GM19240 (cell line): ENCODE measurements around the gene ZNF654.
"Not testable (repeated sequence)": the region's sequence is repeated elsewhere in the genome, so short reads cannot be mapped to it uniquely, and the experiment has no call there.

ENCODE experiments used
- DNase-seq: peaks from one replicate; pipeline ENCODE4 v3.0.0; 2011; ENCODE audit warnings: low spot score; ENCODE audit not compliant: insufficient read length

The ZNF654 gene

GRCh38 chr3:88137836-88138235 is 78.8 kb downstream of the ZNF654 start:
- no peak for DNase-seq

GRCh38 chr3:88141458-88142083 is 82.5 kb downstream of the ZNF654 start:
- DNase-seq: no peak

- no peak for DNase-seq
Measured at GRCh38 chr3:88142094-88142624, 83.1 kb downstream of the ZNF654 start.

GRCh38 chr3:88147261-88147660 is 88.2 kb downstream of the ZNF654 start:
- DNase-seq: no peak

GRCh38 chr3:88148651-88149050 is 89.6 kb downstream of the ZNF654 start:
- DNase-seq: no peak

GRCh38 chr3:88149101-88149508 is 90.0 kb downstream of the ZNF654 start:
- no peak for DNase-seq

GRCh38 chr3:88149509-88150362 is 90.7 kb downstream of the ZNF654 start, which contains the start of gene C3orf38:
Gene C3orf38 (plus strand): TSS chr3:88149959. CDS start chr3:88150053, 94 bp downstream.
- DNase-seq: peak; percentile 24

- no peak for DNase-seq
Measured at GRCh38 chr3:88150371-88150770, 91.3 kb downstream of the ZNF654 start.

- no peak for DNase-seq
Measured at GRCh38 chr3:88150806-88151205, 91.8 kb downstream of the ZNF654 start.

GRCh38 chr3:88151358-88151757 is 92.3 kb downstream of the ZNF654 start:
- no peak for DNase-seq

- no peak for DNase-seq
Measured at GRCh38 chr3:88152841-88153240, 93.8 kb downstream of the ZNF654 start.

- no peak for DNase-seq
Measured at GRCh38 chr3:88166419-88166971, 107.4 kb downstream of the ZNF654 start.

- no peak for DNase-seq
Measured at GRCh38 chr3:88167173-88167572, 108.1 kb downstream of the ZNF654 start.

GRCh38 chr3:88167704-88168103 is 108.6 kb downstream of the ZNF654 start:
- no peak for DNase-seq

- no peak for DNase-seq
Measured at GRCh38 chr3:88168171-88168570, 109.1 kb downstream of the ZNF654 start.

GRCh38 chr3:88180398-88180999 is 121.4 kb downstream of the ZNF654 start:
- DNase-seq: peak; percentile 7

- DNase-seq: not testable (repeated sequence)
Measured at GRCh38 chr3:88182165-88182918, 123.3 kb downstream of the ZNF654 start.

- DNase-seq: no peak
Measured at GRCh38 chr3:88188436-88188835, 129.4 kb downstream of the ZNF654 start.

GRCh38 chr3:88189361-88189810 is 130.3 kb downstream of the ZNF654 start:
- no peak for DNase-seq

- no peak for DNase-seq
Measured at GRCh38 chr3:88191872-88192409, 132.9 kb downstream of the ZNF654 start.

- no peak for DNase-seq
Measured at GRCh38 chr3:88192631-88193030, 133.6 kb downstream of the ZNF654 start.
